Osteocyte (in vitro differentiated cells): ENCODE measurements around the gene NFX1. TPM values are rescaled to one million over a fixed set of nuclear protein-coding genes. Genes with fewer than 3 reads are reported as not detected.
A peak's percentile ranks its signal among the peaks of the same experiment; 100 is the strongest.
"Not testable (repeated sequence)": the region's sequence is repeated elsewhere in the genome, so short reads cannot be mapped to it uniquely, and the experiment has no call there.

Experiments used
- DNase-seq: peaks from one replicate; pipeline ENCODE4 v3.0.0; 2021; ENCODE audit warnings: mixed read lengths; ENCODE audit not compliant: unreplicated experiment; ENCODE audit errors: extremely low spot score
- H3K27ac Mint-ChIP-seq: one replicate; pipeline ENCODE4 v1.8.0; 2021; ENCODE audit warnings: mild to moderate bottlenecking, mixed read lengths; ENCODE audit not compliant: unreplicated experiment
- H3K27me3 Mint-ChIP-seq: one replicate; pipeline ENCODE4 v1.8.0; 2021; ENCODE audit warnings: mixed read lengths; ENCODE audit not compliant: unreplicated experiment
- H3K36me3 Mint-ChIP-seq: one replicate; pipeline ENCODE4 v1.8.0; 2021; ENCODE audit warnings: mixed read lengths; ENCODE audit not compliant: unreplicated experiment
- H3K4me1 Mint-ChIP-seq: one replicate; pipeline ENCODE4 v1.8.0; 2021; ENCODE audit warnings: mixed read lengths; ENCODE audit not compliant: unreplicated experiment
- H3K4me3 Mint-ChIP-seq: one replicate; pipeline ENCODE4 v1.8.0; 2021; ENCODE audit warnings: mild to moderate bottlenecking, moderate library complexity, mixed read lengths; ENCODE audit not compliant: unreplicated experiment
- H3K9me3 Mint-ChIP-seq: one replicate; pipeline ENCODE4 v1.8.0; 2021; ENCODE audit warnings: mixed read lengths; ENCODE audit not compliant: unreplicated experiment
- total RNA-seq: library from RNA; stranded (reverse); gene quantifications from 2 replicates; pipeline ENCODE4 v1.2.1, GENCODE V29; 2021
- TF ChIP-seq, protein P1 (sequence below): fragments of 200-600 bp; sonication (generic); IDR thresholded peaks from 2 replicates; pipeline ENCODE4 v1.5.0; 2021; ENCODE audit warnings: antibody characterized with exemption, mild to moderate bottlenecking, moderate library complexity

The NFX1 gene
- total RNA-seq, 1 donor from 2014 or later: 36.1 TPM

DNA sequence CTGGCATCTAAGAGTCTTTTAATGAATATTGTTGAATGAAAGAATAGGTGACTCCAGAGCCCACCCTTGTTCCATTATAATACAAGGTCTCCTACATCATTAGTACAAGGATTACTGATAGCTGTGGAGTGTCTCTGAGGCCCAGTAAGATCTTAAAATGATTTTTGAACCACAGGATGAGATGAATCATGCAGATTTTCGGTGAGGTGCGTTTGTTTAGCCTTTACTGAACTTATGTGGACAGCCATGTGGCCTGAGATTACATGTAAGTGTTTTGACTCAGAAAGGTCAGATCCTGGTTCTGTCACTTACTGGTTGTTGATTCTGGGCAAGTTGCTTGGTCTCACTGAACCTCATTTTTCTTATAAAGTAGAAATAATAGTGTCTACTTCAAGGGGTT is 21.6 kb downstream of the NFX1 start:
- DNase-seq: no peak
- H3K36me3 Mint-ChIP-seq: peaks cover 62% of the 10 kb centered on the region
- H3K27ac Mint-ChIP-seq: no peak overlapping the region
- TF ChIP-seq, protein P1, sequence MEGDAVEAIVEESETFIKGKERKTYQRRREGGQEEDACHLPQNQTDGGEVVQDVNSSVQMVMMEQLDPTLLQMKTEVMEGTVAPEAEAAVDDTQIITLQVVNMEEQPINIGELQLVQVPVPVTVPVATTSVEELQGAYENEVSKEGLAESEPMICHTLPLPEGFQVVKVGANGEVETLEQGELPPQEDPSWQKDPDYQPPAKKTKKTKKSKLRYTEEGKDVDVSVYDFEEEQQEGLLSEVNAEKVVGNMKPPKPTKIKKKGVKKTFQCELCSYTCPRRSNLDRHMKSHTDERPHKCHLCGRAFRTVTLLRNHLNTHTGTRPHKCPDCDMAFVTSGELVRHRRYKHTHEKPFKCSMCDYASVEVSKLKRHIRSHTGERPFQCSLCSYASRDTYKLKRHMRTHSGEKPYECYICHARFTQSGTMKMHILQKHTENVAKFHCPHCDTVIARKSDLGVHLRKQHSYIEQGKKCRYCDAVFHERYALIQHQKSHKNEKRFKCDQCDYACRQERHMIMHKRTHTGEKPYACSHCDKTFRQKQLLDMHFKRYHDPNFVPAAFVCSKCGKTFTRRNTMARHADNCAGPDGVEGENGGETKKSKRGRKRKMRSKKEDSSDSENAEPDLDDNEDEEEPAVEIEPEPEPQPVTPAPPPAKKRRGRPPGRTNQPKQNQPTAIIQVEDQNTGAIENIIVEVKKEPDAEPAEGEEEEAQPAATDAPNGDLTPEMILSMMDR: no peak
- H3K27me3 Mint-ChIP-seq: no peaks in the 10 kb centered on the region
- no peaks in the 10 kb centered on the region for H3K4me1 Mint-ChIP-seq
- H3K4me3 Mint-ChIP-seq: no peak overlapping the region
- H3K9me3 Mint-ChIP-seq: no peaks in the 10 kb centered on the region

DNA sequence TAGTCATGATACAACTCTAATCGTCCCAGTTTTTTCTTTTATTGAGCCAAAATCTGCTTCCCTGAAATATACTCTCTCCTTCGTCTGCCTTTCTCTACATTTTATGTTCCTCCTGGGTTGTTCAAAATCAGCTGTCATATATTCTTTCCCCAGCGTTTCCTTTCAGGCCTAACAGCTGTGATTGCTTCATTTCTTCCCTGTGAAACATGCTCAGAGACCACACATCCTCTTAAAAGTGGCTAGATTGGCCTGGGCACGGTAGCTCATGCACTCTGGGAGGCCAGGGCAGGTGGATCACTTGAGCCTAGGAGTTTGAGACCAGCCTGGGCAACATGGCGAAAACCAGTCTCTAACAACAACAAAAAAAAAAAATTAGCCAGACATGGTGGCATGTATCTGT is 25.1 kb downstream of the NFX1 start:
- Mint-ChIP-seq H3K4me1 (peaks cover 14% of the 10 kb centered on the region), H3K27ac (peak overlapping the region; percentile 0), H3K27me3 (no peaks in the 10 kb centered on the region), H3K4me3 (no peak overlapping the region), H3K36me3 (peaks cover 55% of the 10 kb centered on the region), H3K9me3 (no peaks in the 10 kb centered on the region)
- no peak for DNase-seq
- TF ChIP-seq, protein P1: no peak

DNA sequence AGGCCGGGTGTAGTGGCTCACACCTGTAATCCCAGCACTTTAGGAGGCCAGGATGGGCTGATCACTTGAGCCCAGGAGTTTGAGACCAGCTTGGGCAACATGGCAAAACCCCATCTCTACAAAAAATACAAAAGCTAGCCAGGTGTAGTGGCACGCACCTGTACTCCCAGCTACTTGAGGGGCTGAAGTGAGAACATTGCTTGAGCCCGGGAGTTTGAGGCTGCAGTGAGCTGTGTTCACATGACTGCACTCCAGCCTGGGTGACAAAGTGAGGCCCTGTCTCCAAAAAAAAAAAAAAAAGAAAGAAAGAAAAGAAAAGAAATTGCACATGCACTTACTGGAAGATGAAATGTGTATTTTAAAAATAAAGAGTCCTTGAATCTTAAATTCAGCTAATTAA is 26.8 kb downstream of the NFX1 start:
- H3K4me3 Mint-ChIP-seq, H3K27me3 Mint-ChIP-seq, H3K9me3 Mint-ChIP-seq, DNase-seq: not testable (repeated sequence)
- Mint-ChIP-seq H3K27ac (peak overlapping the region; percentile 34), H3K4me1 (peaks cover 30% of the 10 kb centered on the region), H3K36me3 (peaks cover 48% of the 10 kb centered on the region)

DNA sequence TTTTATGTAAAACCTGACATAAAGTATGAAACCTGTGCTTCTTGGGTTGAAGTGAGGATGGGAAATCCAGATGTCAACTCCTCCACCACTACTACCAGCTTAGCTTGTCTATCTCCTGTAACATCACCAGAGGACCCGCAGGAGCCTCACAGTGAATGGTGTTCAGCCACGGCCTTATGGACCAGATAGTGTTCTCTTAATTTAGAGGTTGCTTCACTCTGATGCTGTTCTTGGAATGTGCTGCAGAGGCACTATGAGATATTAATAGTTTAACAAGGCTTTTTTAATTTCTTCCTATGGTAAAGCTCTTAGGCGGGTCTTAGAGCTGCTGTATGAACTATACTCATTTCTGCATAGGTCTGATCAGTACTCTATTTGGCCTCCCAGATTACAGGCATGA is 27.9 kb downstream of the NFX1 start:
- Mint-ChIP-seq H3K4me1 (peaks cover 35% of the 10 kb centered on the region), H3K4me3 (no peak overlapping the region), H3K27ac (peak overlapping the region; percentile 94), H3K9me3 (no peaks in the 10 kb centered on the region), H3K27me3 (no peaks in the 10 kb centered on the region), H3K36me3 (peaks cover 48% of the 10 kb centered on the region)
- no peak for DNase-seq
- TF ChIP-seq, protein P1: no peak

DNA sequence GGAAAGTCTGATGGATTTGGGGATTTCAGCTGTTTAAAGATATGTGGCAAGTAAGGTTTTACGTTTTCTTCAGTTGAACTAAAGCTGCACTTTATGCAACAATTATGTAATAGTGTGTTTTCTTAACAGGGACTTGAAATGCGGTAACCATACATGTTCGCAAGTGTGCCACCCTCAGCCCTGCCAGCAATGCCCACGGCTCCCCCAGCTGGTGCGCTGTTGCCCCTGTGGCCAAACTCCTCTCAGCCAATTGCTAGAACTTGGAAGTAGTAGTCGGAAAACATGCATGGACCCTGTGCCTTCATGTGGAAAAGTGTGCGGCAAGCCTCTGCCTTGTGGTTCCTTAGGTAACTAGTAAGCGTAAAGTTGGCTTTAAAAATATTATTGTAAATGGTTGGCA is 28.5 kb downstream of the NFX1 start:
- no peaks in the 10 kb centered on the region for H3K27me3 Mint-ChIP-seq
- TF ChIP-seq, protein P1: no peak
- H3K27ac Mint-ChIP-seq: peak overlapping the region; percentile 94
- H3K36me3 Mint-ChIP-seq: peaks cover 47% of the 10 kb centered on the region
- H3K4me3 Mint-ChIP-seq: no peak overlapping the region
- H3K4me1 Mint-ChIP-seq: peaks cover 35% of the 10 kb centered on the region
- H3K9me3 Mint-ChIP-seq: no peaks in the 10 kb centered on the region
- DNase-seq: peak; percentile 63

DNA sequence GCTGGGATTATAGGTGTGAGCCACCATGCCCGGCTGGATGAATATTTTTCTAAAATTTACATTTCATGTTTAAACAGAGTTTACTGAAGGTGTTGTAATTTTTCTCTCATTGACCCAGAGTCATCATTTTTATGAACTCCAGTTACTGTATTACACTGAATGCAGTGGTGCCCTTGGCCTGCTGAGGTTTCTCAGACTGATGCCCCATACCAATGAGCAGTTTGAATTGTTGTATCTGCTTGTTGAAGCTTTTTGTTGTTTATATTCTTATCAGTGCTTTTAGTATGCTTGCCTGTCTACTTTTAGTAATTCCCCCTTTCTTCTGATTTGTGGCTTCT is 29.9 kb downstream of the NFX1 start:
- Mint-ChIP-seq H3K9me3 (no peaks in the 10 kb centered on the region), H3K36me3 (peaks cover 57% of the 10 kb centered on the region), H3K27ac (peak overlapping the region; percentile 94)

More for the DNA sequence above, 29.9 kb downstream of the NFX1 start:
- TF ChIP-seq, protein P1: no peak
- H3K4me1 Mint-ChIP-seq: peaks cover 35% of the 10 kb centered on the region
- peak overlapping the region; percentile 12 for H3K4me3 Mint-ChIP-seq
- DNase-seq: no peak
- no peaks in the 10 kb centered on the region for H3K27me3 Mint-ChIP-seq
